GM21723 (cell line): ENCODE results near the gene TMC4.
A peak's percentile ranks its signal among the peaks of the same experiment; 100 is the strongest.
"Not testable (repeated sequence)": the region's sequence is repeated elsewhere in the genome, so short reads cannot be mapped to it uniquely, and the experiment has no call there.

Experiments used
- ATAC-seq: cut with Tn5 transposase; IDR thresholded peaks from one replicate; pipeline ENCODE4 v1.9.1; 2021; ENCODE audit warnings: mild to moderate bottlenecking, moderate library complexity; ENCODE audit not compliant: unreplicated experiment

The TMC4 gene

DNA sequence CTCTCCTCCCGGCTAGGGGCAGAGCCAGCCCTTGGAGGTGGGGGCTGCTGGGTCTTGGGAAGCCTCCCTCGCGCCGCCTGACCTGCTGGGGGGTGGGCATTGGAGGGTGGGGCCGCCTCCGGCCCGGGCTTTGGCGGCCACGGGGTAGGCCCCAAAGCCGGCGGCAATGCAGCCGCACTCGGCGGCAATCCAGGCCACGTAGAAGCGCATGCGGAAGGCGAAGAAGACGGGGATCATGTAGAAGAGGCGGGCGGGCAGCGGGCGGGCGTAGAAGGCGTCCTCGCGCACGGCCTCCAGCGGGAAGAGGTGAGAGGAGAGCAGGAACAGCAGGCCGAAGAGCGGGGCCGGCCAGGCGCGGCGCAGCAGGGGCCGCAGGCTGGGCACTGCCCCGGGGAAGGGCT, 7.7 kb upstream of the TMC4 start:
- no peak for ATAC-seq

DNA sequence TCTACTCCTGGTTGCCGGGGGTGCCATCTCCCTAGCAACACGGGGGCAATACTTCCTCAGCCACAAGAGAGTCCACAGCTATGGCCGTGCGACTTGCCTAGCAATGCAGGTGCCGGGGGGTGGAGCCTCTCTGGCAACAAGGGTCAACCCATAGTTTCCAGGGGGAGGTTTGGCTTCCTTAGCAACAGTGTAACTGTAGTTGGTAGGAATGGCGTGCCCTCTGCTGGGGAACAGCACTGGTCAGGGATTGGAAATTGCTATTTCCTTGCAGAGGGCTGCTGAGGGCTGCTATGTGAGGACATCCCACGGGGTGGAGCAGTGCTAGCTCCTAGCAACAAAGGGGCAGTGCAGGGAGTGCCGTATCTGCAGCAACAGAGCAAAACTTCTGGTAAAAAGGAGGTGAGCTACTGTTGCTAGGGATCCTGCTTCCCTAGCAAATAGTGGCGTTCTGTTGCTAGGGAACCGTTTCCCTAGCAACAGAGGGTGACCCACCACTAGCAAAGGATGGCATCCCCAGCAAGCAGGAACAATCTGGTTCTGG, 7.0 kb upstream of the TMC4 start:
- no peak for ATAC-seq

DNA sequence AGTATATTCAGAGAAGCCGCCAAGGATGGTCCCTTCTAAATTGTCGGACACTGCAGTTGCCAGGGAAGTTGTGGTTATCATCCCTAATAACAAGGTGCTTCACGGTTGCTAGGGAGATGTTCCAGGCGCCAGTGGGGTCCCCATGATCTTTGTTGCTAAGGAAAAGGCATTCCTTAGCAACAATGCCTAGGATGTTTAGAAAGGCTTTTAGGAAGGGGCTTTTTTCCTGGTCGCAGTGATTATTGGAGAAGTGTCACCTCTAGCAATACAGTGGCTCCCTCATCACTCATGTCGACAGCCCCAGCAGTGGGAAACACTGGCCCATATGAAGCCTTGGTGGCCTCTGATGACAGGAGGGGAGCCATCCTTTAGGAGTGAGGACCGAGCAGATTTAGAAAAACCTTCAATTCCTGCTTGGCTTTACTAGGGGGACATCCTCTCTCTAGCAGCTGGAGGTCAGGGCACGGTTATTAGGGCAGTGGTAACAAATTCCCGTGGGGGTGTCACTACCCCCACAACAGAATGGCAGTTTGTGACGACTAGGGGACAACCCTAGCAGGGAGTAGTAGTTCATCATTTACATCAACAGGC, 6.4 kb upstream of the TMC4 start:
- no peak for ATAC-seq

DNA sequence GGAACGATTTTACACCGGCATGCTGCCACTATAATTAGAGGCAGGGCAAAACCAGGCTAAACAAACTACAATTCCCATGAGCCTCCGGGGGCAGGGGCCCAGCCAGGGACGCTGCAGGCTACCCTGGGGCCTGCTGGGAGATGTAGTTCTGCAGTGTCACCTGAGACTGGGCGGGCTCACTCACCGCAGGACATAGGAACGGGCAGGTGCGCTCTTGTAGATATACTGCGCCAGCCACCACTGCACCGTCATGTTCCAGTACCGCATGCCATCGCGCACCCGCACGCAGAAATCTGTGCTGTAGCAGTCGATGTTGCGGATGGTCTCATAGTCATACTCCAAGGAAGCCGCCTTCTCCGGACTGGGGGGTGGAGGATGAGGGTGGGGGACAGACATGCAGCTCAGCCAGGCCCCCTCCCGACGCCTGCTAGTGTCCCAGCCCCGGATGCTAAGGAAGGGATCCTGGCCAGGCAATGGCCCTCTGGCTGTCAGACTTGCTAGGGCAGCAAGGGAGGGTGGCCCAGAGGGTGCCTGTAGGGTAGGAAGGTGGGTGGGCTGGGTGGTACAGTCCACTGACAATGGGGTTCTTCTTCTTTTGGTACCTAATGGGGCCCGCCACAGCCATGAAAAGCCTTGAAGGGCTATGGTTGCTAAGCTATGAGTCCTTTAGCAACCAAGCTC, 5.8 kb upstream of the TMC4 start:
- ATAC-seq = no peak

DNA sequence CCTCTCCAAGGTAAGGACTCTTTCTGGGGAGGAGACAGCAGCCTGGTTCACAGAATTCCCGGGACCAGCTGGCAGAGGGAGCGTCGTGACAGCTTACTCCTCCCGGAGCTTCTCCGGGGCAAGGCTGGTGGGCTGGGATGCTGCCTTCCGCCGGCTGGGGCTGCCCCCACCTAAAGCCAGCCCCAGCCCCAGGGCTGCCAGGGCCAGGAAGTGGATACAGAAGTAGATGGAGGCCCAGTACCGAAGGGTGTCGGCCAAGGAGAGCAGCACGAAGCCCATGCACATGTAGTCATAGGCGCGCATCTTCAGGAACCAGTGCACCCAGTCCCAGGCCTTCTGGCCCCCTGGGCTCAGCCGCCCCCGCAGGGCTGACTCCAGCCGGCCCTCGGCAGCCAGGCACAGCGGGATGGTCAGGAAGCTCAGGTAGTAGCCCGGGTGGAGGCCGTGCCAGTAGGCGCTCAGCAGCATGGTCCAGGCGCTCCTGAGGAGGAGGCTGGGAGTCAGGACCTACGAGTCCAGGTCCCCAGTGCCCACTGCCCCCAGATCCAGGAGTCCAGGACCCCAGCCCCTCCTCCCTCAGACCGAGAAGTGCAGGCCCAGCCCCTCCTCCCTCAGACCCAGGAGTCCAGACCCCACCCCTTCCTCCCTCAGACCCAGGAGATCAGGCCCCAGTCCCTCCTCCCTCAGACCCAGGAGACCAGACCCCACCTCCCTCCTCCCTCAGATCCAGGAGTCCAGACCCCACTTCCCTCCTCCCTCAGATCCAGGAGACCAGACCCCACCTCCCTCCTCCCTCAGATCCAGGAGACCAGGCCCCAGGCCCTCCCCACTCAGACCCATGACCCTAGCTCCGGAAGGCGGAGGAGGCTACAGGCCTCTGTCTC, 1.2 kb upstream of the TMC4 start:
- no peak for ATAC-seq

DNA sequence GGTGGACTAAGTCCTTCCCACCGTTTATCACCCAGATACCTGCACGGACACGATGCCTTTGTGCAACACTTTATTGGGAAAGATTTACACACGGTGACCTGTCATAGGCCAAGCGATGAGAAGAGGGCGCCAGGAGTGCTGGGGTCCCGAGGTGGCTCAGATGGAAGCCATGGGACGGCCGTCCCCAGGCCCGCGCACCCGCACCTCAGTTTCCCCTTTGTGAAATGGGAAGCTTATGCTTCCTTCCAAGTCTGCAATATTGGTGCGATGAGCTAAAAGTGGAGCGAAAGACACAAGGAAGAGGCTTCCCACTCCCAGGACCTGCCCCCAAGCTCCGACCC, 369 bp upstream of the TMC4 start:
- no peak for ATAC-seq

DNA sequence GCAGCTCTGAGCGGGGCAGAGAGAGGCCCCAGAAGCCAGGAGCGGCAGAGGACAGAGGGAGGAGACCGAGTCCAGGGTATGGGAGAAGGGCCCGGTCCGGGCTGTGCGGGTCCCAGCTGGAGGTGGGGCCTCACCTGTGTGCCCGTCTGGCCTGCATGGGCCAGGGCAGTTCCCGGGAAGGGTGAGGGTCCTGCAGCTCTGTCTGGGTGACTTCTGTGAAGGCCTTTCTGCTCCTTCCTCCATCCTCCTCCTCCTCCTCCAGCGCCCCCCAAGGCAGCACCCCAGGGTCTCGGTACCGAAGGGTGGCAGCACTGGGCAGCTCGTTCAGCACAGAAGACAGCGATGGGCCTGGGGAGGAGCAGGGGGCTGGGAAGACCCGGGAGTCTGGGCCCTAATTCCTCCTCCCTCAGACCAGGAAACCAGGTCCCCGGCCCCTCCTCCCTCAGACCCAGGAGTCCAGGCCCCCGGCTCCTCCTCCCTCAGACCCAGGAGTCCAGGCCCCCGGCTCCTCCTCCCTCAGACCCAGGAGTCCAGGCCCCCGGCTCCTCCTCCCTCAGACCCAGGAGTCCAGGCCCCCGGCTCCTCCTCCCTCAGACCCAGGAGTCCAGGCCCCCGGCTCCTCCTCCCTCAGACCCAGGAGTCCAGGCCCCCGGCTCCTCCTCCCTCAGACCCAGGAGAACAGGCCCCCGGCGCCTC, 1.1 kb downstream of the TMC4 start:
- ATAC-seq = not testable (repeated sequence)

DNA sequence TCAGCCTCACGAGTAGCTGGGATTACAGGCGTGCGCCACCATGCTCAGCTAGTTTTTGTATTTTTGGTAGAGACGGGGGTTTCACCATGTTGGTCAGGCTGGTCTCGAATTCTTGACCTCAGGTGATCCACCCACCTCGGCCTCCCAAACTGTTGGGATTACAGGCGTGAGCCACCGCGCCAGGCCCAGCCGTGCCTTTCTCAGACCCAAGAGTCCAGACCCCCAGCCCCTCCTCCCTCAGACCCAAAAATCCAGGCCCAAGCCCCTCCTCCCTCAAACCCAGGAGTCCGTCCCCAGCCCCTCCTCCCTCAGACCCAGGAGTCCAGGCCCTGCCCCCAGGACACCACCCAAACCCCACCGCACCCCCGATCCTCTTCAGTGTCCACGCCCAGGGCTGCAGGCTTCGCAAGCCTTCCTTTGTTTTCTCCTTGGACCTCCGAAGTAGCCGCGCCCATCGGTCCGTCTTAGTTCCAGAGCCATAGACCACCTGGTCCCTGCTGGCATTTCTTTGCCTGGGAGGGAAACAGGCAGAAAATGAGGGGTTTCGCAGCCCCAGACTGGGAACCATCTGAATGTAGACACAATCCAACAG, 3.7 kb downstream of the TMC4 start:
- ATAC-seq = no peak

DNA sequence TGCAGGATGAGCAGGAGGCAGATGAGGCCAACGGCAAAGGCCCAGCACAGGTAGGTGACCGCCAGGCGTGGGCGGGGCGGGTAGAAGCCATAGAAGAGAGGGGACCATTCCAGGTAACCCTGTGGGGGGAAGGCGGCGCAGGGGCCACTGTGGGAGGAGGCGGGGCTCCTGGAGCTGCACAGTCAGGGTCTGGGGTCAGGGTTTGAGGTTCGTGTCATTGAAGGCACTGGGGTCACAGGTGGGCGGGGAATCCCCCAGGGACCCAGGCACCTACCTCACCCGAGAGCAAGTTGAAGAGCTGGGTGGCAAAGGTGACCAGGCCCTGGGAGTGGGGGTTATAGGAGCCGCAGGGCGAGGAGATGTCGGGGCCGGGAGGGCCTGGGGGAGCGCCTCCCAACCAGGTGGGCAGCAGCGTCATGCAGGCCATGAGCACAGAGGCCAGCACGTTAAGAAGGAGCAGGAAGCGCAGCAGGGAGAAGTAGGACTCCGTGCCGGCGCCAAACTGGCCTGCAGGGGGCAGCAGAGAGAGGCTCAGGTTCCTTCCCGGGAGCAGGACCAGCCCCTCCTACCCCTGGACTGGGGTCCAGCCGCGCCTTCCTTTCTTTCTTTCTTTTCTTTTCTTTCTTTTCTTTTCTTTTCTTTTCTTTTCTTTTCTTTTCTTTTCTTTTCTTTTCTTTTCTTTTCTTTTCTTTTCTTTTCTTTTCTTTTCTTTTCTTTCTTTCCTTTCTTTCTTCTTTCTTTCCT, 4.6 kb downstream of the TMC4 start:
- peak; percentile 78 for ATAC-seq

DNA sequence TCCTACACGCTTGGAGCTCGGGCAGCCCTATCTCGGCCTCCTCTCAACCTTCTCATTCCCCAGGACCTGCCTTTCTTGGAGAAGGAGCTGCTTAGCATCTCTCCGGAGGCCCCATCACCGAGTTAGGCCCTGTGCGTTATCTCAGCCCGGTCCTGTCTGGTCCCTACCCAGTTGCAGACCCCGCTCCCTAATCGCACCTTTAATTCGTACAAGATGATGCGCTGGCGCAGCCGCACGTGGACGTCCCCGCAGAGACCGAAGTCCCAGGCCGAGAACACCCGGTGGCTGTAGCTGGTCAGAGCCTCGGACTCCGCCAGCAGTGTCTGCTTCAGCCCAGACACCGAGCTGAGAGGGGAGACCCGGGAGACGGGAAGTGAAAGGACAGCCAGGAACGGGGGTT, 7.7 kb downstream of the TMC4 start:
- ATAC-seq = no peak

DNA sequence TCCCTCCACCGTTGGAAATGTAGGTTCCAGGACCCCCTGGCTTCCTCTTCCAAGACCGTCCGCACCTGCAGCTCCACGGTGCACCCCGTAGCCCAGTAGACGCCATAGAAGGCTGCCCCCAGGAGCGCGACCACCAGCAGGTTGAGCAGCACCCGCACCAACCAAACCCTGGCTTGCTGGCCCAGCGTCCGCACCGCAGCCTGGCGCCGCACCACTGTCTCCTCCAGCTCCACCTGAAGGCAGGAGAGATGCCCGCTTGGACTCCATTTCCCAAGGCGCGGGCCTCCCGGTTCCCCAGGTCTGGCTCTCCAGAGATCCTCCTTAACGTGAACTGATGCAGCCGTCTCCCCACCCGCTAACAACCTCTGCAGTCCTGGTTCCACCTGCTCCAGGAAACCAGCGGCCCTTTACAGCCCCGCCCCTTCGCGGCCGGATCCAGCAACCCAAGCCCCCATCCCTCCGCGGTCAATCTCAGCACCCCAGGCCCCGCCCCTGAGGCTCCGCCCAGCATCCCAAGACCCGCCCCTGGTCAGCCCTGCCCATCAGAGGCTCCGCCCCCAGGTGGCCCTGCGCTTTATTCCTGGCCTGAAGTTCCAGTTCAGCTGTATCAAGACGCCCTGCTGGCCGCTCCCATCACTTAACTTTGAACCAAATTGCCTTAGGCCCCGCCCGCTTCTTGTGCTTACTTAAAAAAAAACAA, 8.4 kb downstream of the TMC4 start:
- no peak for ATAC-seq

DNA sequence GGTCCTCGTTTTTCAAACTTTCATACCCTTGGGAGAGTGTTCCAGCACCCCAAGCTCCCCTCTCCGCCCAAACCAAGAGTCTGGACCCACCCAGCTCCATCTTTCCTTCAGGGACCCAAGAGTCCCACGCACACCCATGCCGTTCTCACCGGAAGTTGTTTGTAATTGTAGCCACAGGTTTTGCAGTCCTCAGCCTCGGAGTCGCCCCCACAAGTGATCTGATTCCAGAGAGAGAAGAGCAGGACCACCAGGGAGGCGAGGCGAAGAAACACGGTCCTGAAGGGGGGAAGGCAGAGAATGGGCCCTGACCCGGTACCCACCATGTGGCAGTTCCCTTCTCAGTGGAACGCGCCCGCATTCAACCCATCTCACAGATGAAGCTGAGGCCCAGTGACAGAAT, 10.1 kb downstream of the TMC4 start:
- ATAC-seq = no peak

DNA sequence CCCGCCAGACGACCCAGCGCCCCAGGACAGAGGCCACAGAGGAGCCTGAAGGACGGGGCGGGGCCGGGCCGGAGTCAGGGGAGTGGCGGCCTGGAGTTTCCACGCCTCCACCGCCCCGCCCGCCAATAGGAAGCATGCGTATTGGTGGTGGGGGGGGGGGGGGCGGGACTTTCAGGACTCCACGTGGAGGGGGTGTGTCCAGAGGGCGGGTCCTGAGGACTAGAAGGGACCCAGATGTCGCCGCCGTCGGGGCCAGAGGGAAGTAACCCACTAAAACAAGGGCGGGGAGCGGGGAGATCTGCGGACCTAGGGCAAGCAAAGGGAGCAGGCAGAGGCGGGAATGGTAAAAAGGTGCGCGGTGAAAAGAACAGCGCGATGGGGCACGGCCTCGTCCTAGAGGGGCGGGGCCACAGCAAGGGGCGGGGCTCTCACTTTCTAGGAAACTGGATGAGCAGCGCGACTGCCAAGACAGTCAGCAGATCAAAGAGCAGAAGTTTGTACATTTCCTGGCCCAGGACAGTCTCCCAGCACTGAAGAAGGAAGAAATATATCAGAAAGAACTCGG, 10.6 kb downstream of the TMC4 start:
- no peak for ATAC-seq

DNA sequence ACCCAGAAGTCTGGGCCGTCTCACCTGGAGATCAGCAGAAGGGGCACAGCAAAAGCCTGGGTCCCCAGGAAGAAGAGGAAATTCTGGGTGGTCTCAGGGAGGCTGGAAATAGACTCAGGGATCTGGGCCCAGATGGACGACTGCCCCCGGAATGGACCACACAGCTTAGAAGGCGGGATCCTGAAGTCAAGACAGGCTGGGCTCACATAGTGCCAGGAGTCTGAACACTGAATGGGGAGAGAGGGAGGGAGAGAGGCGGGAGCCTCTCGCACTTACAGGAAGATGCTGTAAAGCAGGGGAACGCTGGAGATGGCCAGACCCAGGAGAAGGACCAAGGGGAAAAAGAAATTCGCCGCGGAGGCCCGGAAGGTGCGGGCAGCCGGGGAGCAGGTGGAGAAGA, 12.1 kb downstream of the TMC4 start:
- ATAC-seq = no peak

DNA sequence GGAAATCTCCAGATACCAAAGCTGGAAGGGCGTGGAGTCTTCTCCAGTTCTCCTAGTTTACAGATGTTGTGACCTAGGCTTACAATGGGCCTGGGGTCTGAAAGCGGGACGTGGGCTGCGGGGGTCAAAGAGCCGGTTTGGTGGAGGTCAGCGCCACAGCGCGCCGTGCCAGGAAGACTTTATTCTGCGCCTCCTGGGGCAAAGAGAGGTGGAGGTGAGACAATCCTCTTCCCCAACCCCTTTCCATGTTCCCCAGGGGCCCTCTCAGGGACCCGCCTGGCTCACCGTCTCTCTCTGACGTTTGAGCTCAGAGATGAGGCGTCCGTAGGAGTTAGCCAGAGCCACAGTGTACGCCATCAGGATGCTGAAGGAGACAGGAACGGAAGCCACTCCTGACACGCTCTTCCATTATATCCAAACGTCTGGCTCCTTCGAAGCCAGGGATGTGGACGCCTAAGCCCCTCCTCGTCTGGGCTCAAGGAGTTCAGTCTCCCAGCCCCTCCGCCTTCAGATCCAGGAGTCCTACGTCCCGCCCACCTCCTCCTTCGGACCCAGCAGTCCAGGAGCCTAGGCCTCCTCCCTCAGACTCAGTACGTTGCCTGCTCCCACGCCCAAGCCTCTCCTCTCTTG, 12.7 kb downstream of the TMC4 start:
- ATAC-seq = peak; percentile 3

DNA sequence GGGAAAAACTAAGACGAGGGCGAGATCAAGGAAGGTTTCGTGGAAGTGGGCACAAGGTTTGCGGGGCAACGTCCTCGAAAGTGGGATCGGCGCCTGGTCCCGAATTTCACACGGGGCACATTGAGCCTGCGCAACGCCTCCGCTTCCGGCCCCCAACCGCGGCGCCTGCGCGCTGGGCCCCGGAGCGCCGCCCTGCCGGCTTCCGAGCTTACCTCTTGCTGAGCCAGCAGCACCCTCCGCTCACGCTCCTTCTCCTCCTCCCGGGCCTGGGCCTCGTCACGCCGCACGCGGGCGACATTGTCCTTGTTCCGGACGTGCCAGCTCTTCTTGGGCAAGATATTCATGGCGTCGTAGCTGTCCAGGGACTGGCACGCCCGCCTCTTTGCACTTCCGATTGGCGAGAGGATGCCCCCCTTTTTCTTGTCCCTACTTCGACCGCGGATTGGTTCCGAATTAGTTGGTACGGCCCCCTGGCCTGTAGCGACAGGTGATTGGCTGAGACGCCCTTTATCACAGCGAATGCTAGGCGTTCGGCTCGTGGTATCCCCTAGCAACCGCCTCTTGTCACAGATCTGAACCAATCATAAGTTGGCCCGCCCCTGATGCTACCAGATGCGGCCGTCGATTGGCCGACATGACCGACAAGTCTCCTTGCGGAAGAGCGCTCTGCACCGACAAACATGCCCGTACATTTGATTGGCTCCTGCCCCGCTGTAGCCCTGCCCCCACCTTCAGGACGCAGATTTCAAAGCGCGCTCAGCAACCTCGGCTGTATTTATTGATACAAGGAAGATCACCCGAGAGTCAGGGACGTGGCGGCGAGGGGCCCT, 13.4 kb downstream of the TMC4 start, which contains the start of gene LENG1:
TSS of gene LENG1 (minus strand) at position 370 of the 830 bp plus-strand sequence. CDS start at position 344, 26 bp downstream.
- peak; percentile 83 for ATAC-seq

DNA sequence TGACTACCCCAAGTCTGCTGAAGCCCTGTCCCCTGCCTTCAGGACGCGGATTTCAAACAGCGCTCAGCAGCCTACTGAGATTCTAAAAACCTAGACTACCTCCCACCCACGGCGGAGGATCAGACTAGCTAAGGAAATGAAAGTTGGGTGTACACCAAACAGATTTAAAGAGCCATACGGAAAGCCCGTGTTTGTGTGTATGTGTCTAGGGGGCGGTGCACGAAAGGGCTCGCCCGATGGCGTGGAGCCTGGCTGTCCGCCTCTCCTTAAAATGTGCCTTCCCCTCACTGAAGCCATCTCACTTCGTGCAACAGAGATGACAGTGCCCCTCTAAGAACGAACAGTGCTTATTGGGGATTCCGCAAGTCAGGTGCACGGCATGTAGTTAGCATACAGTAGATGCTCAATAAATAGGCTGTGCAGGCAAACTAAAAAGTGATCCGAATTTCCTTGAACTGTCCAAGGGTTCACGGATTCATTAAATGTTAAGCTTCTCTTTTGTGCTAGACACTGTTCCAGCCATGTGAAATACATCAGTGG, 14.1 kb downstream of the TMC4 start:
- no peak for ATAC-seq
